Parathyroid adenoma (tissue), 2 donors: ENCODE results near the gene DKK3.
A peak's percentile ranks its signal among the peaks of the same experiment; 100 is the strongest.

Experiments used
- H2AFZ ChIP-seq: fragments of 300-600 bp; sonication (generic); one replicate; pipeline ENCODE4 v1.7.0; 2017; ENCODE audit warnings: antibody characterized with exemption, mild to moderate bottlenecking
- H3K27ac ChIP-seq: fragments of 300-600 bp; sonication (generic); one replicate; pipeline ENCODE4 v1.7.0; 2017
- H3K27me3 ChIP-seq: fragments of 300-600 bp; sonication (generic); one replicate; pipeline ENCODE4 v1.7.0; 2017; ENCODE audit warnings: low read length; ENCODE audit not compliant: control insufficient read depth, insufficient read depth
- H3K36me3 ChIP-seq: fragments of 300-600 bp; sonication (generic); one replicate; pipeline ENCODE4 v1.7.0; 2017; ENCODE audit warnings: low read length; ENCODE audit not compliant: control insufficient read depth, insufficient read depth
- H3K4me1 ChIP-seq: fragments of 300-600 bp; sonication (generic); one replicate; pipeline ENCODE4 v1.7.0; 2017; ENCODE audit warnings: control low read depth
- H3K4me2 ChIP-seq: fragments of 300-600 bp; sonication (generic); one replicate; pipeline ENCODE4 v1.7.0; 2017; ENCODE audit warnings: low read length
- H3K4me3 ChIP-seq: fragments of 300-600 bp; sonication (generic); one replicate; pipeline ENCODE4 v1.7.0; 2017; ENCODE audit warnings: low read depth, low read length
- H3K79me2 ChIP-seq: fragments of 300-600 bp; sonication (generic); one replicate; pipeline ENCODE4 v1.7.0; 2017; ENCODE audit warnings: control low read depth
- H3K9ac ChIP-seq: fragments of 300-600 bp; sonication (generic); one replicate; pipeline ENCODE4 v1.7.0; 2017; ENCODE audit warnings: mild to moderate bottlenecking
- H3K9me3 ChIP-seq: fragments of 300-600 bp; sonication (generic); one replicate; pipeline ENCODE4 v1.7.0; 2017; ENCODE audit warnings: low read length; ENCODE audit not compliant: control insufficient read depth
- CTCF ChIP-seq: fragments of 300-600 bp; sonication (generic); IDR thresholded peaks from one replicate; pipeline ENCODE4 v1.7.0; 2017; ENCODE audit warnings: antibody characterized with exemption, mild to moderate bottlenecking
- donor health status: primary hyperparathyroidism.

The DKK3 gene

GRCh38 chr11:12029738-12030363 is 21.4 kb upstream of the DKK3 start:
- no peak overlapping the region for H3K4me2 ChIP-seq
- H3K9ac ChIP-seq = no peak overlapping the region
- H3K4me3 ChIP-seq = no peak overlapping the region
- no peaks in the 10 kb centered on the region for H3K27me3 ChIP-seq
- TF ChIP-seq CTCF = no peak
- no peak overlapping the region for H3K27ac ChIP-seq
- H3K36me3 ChIP-seq = no peaks in the 10 kb centered on the region
- peaks cover 8% of the 10 kb centered on the region for H3K4me1 ChIP-seq
- no peaks in the 10 kb centered on the region for H3K79me2 ChIP-seq
- H3K9me3 ChIP-seq = no peaks in the 10 kb centered on the region
- no peak overlapping the region for H2AFZ ChIP-seq

GRCh38 chr11:12029119-12029518 is 20.7 kb upstream of the DKK3 start:
- no peak overlapping the region for H3K9ac ChIP-seq
- H3K4me2 ChIP-seq = no peak overlapping the region
- H2AFZ ChIP-seq = peak overlapping the region; percentile 53
- H3K79me2 ChIP-seq = no peaks in the 10 kb centered on the region
- no peak overlapping the region for H3K4me3 ChIP-seq
- no peaks in the 10 kb centered on the region for H3K36me3 ChIP-seq
- TF ChIP-seq CTCF = no peak
- H3K27me3 ChIP-seq = no peaks in the 10 kb centered on the region
- H3K27ac ChIP-seq = no peak overlapping the region
- H3K9me3 ChIP-seq = no peaks in the 10 kb centered on the region
- peaks cover 8% of the 10 kb centered on the region for H3K4me1 ChIP-seq

GRCh38 chr11:12028303-12028702 is 19.9 kb upstream of the DKK3 start:
- Histone ChIP-seq H3K36me3 (no peaks in the 10 kb centered on the region), H3K27ac (peak overlapping the region; percentile 11), H3K79me2 (no peaks in the 10 kb centered on the region), H3K4me1 (peaks cover 8% of the 10 kb centered on the region), H2AFZ (peak overlapping the region; percentile 53), H3K9me3 (no peaks in the 10 kb centered on the region), H3K27me3 (no peaks in the 10 kb centered on the region), H3K4me3 (no peak overlapping the region), H3K4me2 (peak overlapping the region; percentile 11), H3K9ac (no peak overlapping the region)
- TF ChIP-seq CTCF = no peak

GRCh38 chr11:12026331-12027211 is 18.1 kb upstream of the DKK3 start:
- Histone ChIP-seq H3K36me3 (no peaks in the 10 kb centered on the region), H3K79me2 (no peaks in the 10 kb centered on the region), H2AFZ (no peak overlapping the region), H3K9me3 (no peaks in the 10 kb centered on the region), H3K9ac (no peak overlapping the region), H3K4me2 (no peak overlapping the region), H3K27me3 (no peaks in the 10 kb centered on the region), H3K4me3 (no peak overlapping the region), H3K27ac (no peak overlapping the region), H3K4me1 (peaks cover 8% of the 10 kb centered on the region)
- no peak for TF ChIP-seq CTCF
